HK-2 (cell line): ENCODE results near the gene GALE.

ENCODE experiments used
- DNase-seq: peaks from one replicate; pipeline ENCODE4 v3.0.0-alpha.2; 2018; ENCODE audit not compliant: unreplicated experiment

GALE gene

GRCh38 chr1:23751050-23751814 lies 49.3 kb downstream of the GALE start:
- DNase-seq, result peak; percentile 35

- DNase-seq, result no peak
These were observed 52.5 kb downstream of the GALE start for GRCh38 chr1:23748016-23748415.
